K562 (cell line): ENCODE data around the gene MYO5C. TPM values are rescaled to one million over a fixed set of nuclear protein-coding genes. Genes with fewer than 3 reads are reported as not detected.

Experiments used
- ATAC-seq: fragments of 200-7000 bp; cut with Tn5 transposase; 3 replicates; pipeline ENCODE4 v1.9.1; 2020; ENCODE audit warnings: moderate library complexity
- BruUV-seq: library from RNA; stranded (reverse); fragments of 400-500 nt; replicated peaks from 2 replicates; lab custom pipeline; 2021; lab: Mats Ljungman, UMichigan
- CTCF ChIA-PET: fragments of 300-600 bp; formaldehyde crosslinking; extraction: SDS; loops from one replicate; lab custom pipeline; 2021; ENCODE audit warnings: low intra/inter-chr PET ratio; lab: Yijun Ruan, JAX
- POLR2A ChIA-PET: fragments of 300-600, 350-650 bp; sonication (Branson Sonifier 250); formaldehyde crosslinking; extraction: SDS; loops from one replicate; lab custom pipeline; 2021; ENCODE audit warnings: antibody characterized with exemption, inconsistent platforms; lab: Yijun Ruan, JAX
- DNase-seq, 4 experiments: peaks; one replicate each; pipeline versions ENCODE4 v3.0.0 to v3.0.0-alpha.2; 2011 to 2018; ENCODE audit warnings: low spot score in 3 of 4, mixed read lengths in 3 of 4; ENCODE audit errors: extremely low read depth in 1 of 4
- FAIRE-seq: peaks from 2 replicates; lab custom pipeline; 2011; peaks lifted over from hg19 to GRCh38; lab: Jason Lieb, UNC
- H2AFZ ChIP-seq: 2 replicates; pipeline ENCODE4 v1.6.0; 2011; ENCODE audit warnings: low read depth, low read length, control low read depth, inconsistent platforms
- H3K27ac ChIP-seq: fragments of 200-600 bp; 3 replicates; pipeline ENCODE4 v1.8.0; 2011; ENCODE audit warnings: low read depth, mild to moderate bottlenecking, control low read depth, inconsistent platforms, low read length, moderate library complexity, mixed read lengths; ENCODE audit errors: extremely low read depth
- H3K27me3 ChIP-seq, 2 experiments: fragments of 300-600 bp in 1 of 2; 2 replicates in 1 of 2; 3 replicates in 1 of 2; pipeline versions ENCODE4 v1.6.0 to v1.8.0; 2011; ENCODE audit warnings: inconsistent platforms in 2 of 2, low read length in 2 of 2, mild to moderate bottlenecking in 1 of 2, mixed read lengths in 1 of 2, moderate library complexity in 1 of 2; ENCODE audit not compliant: control insufficient read depth in 2 of 2, insufficient read depth in 2 of 2
- H3K36me3 ChIP-seq: fragments of 300-600 bp; 3 replicates; pipeline ENCODE4 v1.8.0; 2011; ENCODE audit warnings: mild to moderate bottlenecking, low read length, inconsistent platforms; ENCODE audit not compliant: control insufficient read depth, insufficient read depth
- H3K4me1 ChIP-seq, 2 experiments: fragments of 200-600 bp in 1 of 2; replicated peaks in 1 of 2; 2 replicates in 1 of 2; 3 replicates in 1 of 2; pipeline versions ENCODE4 v1.5.1 to v1.8.0; 2011; ENCODE audit warnings: inconsistent platforms in 2 of 2, low read length in 2 of 2, mild to moderate bottlenecking in 1 of 2, mixed read lengths in 1 of 2, moderate library complexity in 1 of 2; ENCODE audit not compliant: control insufficient read depth in 2 of 2, insufficient read depth in 2 of 2
- H3K4me2 ChIP-seq: 2 replicates; pipeline ENCODE4 v1.6.1; 2011; ENCODE audit warnings: low read length, control low read depth, inconsistent platforms, mixed read lengths; ENCODE audit not compliant: insufficient read depth
- H3K4me3 ChIP-seq: fragments of 200-600 bp; sonication (generic), shearing (Covaris generic); 2 replicates; pipeline ENCODE4 v1.5.1; 2016; ENCODE audit warnings: control low read depth, inconsistent platforms
- H3K79me2 ChIP-seq: fragments of 200-600 bp; 3 replicates; pipeline ENCODE4 v1.8.0; 2011; ENCODE audit warnings: low read length, inconsistent platforms; ENCODE audit not compliant: control insufficient read depth, insufficient read depth
- H3K9ac ChIP-seq, 2 experiments: 2 replicates each; pipeline versions ENCODE4 v1.6.0 to v1.6.1; 2011; ENCODE audit warnings: low read depth in 2 of 2, low read length in 2 of 2, control low read depth in 1 of 2, inconsistent platforms in 1 of 2, mild to moderate bottlenecking in 1 of 2, mixed read lengths in 1 of 2; ENCODE audit not compliant: insufficient read depth in 1 of 2
- H3K9me1 ChIP-seq: one replicate; pipeline ENCODE4 v1.6.0; 2011; ENCODE audit warnings: inconsistent platforms, mild to moderate bottlenecking, low read length, moderate library complexity; ENCODE audit not compliant: control insufficient read depth, insufficient read depth
- H3K9me3 ChIP-seq: replicated peaks from 2 replicates; pipeline ENCODE4 v1.5.1; 2011; ENCODE audit warnings: low read depth, low read length, inconsistent platforms; ENCODE audit not compliant: control insufficient read depth, insufficient read depth
- H4K20me1 ChIP-seq: replicated peaks from 2 replicates; pipeline ENCODE4 v1.6.1; 2011; ENCODE audit warnings: low read length, inconsistent platforms, mixed read lengths; ENCODE audit not compliant: control insufficient read depth, insufficient read depth
- ADNP ChIP-seq: fragments of 200-800 bp; sonication (Bioruptor generic); IDR thresholded peaks from 2 replicates; pipeline ENCODE4 v1.6.1; 2016; ENCODE audit warnings: missing genetic modification characterization, missing compliant biosample characterization
- ARID2 ChIP-seq: fragments of 450-650 bp; IDR thresholded peaks from 2 replicates; pipeline ENCODE4 v1.6.1; 2017; ENCODE audit warnings: antibody characterized with exemption, mild to moderate bottlenecking
- GTF2F1 ChIP-seq: IDR thresholded peaks from 2 replicates; pipeline ENCODE4 v1.6.1; 2011; ENCODE audit warnings: low read depth, low read length, improper control_type of control experiment
- JUNB ChIP-seq: fragments of 450-650 bp; formaldehyde crosslinking; conservative IDR thresholded peaks from 2 replicates; pipeline ENCODE4 v1.4.0; 2020; ENCODE audit warnings: mild to moderate bottlenecking
- MIER1 ChIP-seq: fragments of 450-650 bp; IDR thresholded peaks from 2 replicates; pipeline ENCODE4 v1.6.1; 2016; ENCODE audit warnings: antibody characterized with exemption, mild to moderate bottlenecking, low read depth
- NFE2L1 ChIP-seq: fragments of 450-650 bp; IDR thresholded peaks from 2 replicates; pipeline ENCODE4 v1.6.1; 2016; ENCODE audit warnings: missing genetic modification characterization, low read depth, mild to moderate bottlenecking, missing compliant biosample characterization, moderate library complexity, borderline replicate concordance
- PHF21A ChIP-seq: fragments of 450-650 bp; IDR thresholded peaks from 2 replicates; pipeline ENCODE4 v1.6.1; 2017; ENCODE audit warnings: low read depth, borderline replicate concordance
- RBFOX2 ChIP-seq: fragments of 200-400 bp; formaldehyde crosslinking; IDR thresholded peaks from 2 replicates; pipeline ENCODE4 v1.6.1; 2017; ENCODE audit warnings: low read depth, mild to moderate bottlenecking, low read length, moderate library complexity
- SMAD3 ChIP-seq: fragments of 450-650 bp; formaldehyde crosslinking; conservative IDR thresholded peaks from 2 replicates; pipeline ENCODE4 v1.4.0; 2020; ENCODE audit warnings: mild to moderate bottlenecking
- ZC3H11A ChIP-seq: IDR thresholded peaks from 2 replicates; pipeline ENCODE4 v1.6.1; 2012; ENCODE audit warnings: low read depth, low read length, improper control_type of control experiment
- ZEB2 ChIP-seq: fragments of 450-650 bp; IDR thresholded peaks from 2 replicates; pipeline ENCODE4 v1.6.1; 2016
- WGBS: fragments of 100-300 bp; shearing (Covaris generic); methylation state at CpG from one replicate; pipeline ENCODE4 v1.1.6; 2016; ENCODE audit warnings: low coverage, mixed read lengths; ENCODE audit not compliant: insufficient coverage; ENCODE audit errors: missing lambda C conversion rate; 5-methylcytosine and 5-hydroxymethylcytosine counted together
- in situ Hi-C: fragments of 300-500 bp; cut with MboI; formaldehyde crosslinking; loops from 4 replicates; pipeline ENCODE4 v1.15.0; 2018; ENCODE audit warnings: inconsistent platforms, mixed read lengths
- intact Hi-C: fragments of 100-400 bp; cut with micrococcal nuclease; formaldehyde crosslinking; loops from 2 replicates; pipeline ENCODE4 v1.14.2; 2022
- polyA plus RNA-seq, 8 experiments: library from polyadenylated mRNA; depleted of rRNA in 4 of 8; stranded (reverse) in 5 of 8; unstranded in 3 of 8; fragments of >200 nt; fragmentation: Nextera tagmentation in 2 of 8; fragmentation: Illumina TruSeq in 1 of 8; extraction: Ambion mirVana in 2 of 8; extraction: Trizol in 1 of 8; gene quantifications; 2 replicates each; pipeline versions ENCODE4 v1.2.1 to v1.2.3, GENCODE V29; 2011 to 2014; ENCODE audit warnings: inconsistent platforms in 1 of 8, missing spikeins in 1 of 8
- total RNA-seq, 7 experiments: library from RNA; depleted of rRNA in 6 of 7; stranded (reverse); fragments of >200 nt in 6 of 7; fragmentation: Illumina TruSeq in 2 of 7; extraction: Trizol in 2 of 7; gene quantifications; 2 replicates each; pipeline versions ENCODE4 v1.2.1 to v1.2.3, GENCODE V29; 2011 to 2021; ENCODE audit warnings: low replicate concordance in 1 of 7
- TF ChIP-seq, protein P1 (sequence below): sonication (generic); formaldehyde crosslinking; IDR thresholded peaks from 2 replicates; pipeline ENCODE4 v1.8.0; 2022; ENCODE audit warnings: mild to moderate bottlenecking, missing genetic modification reagents
- TF ChIP-seq, protein P2 (sequence below): fragments of 450-650 bp; formaldehyde crosslinking; IDR thresholded peaks from 2 replicates; pipeline ENCODE4 v1.4.0; 2020; ENCODE audit warnings: mild to moderate bottlenecking, mixed read lengths

Gene MYO5C
- total and polyA plus RNA-seq, 9 of the 15 experiments (the other 6 are each of a cell fraction or from before 2014, with no cell fraction given) = 0.01 to 0.24 TPM; not detected in 7

DNA sequence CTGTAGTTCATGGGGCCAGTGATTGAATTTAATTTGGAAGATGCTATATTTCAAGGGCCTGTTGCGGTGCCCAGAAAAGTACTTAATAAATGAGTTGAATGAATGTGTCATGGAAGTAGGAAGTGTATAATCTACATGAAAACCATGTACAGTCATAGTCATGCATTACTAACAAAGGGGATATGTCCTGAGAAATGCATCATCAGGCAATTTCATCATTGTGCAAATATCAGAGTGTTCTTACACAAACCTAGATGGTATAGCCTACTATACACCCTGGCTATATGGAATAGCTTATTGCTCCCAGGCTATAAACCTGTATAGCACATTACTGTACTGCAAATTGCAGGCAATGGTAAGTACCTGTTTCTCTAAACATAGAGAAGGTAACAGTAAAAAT lies 10.7 kb upstream of the MYO5C start:
- intact Hi-C loops = no loop called here
- H3K27ac ChIP-seq = no peak overlapping the region
- H3K4me1 ChIP-seq = no peaks in the 10 kb centered on the region
- H3K27me3 ChIP-seq = peaks cover 3 to 16% of the 10 kb centered on the region in 2 experiments; a peak in 4 of 5 replicates
- no peak overlapping the region for H3K4me2 ChIP-seq
- no peaks in the 10 kb centered on the region for H4K20me1 ChIP-seq
- no peaks in the 10 kb centered on the region for H3K79me2 ChIP-seq
- POLR2A ChIA-PET = interaction anchor here (0.6 kb wide), 1 partner anchor 27 kb away, joined by 3 read pairs; no protein-coding TSS in a partner anchor
- no TSS peak for BruUV-seq
- in situ Hi-C loops = no loop called here
- CTCF ChIA-PET = no interaction called here
- ATAC-seq (no peak), FAIRE-seq (no peak), DNase-seq (no peak)
- no peak overlapping the region for H2AFZ ChIP-seq
- H3K4me3 ChIP-seq = no peak overlapping the region
- no peaks in the 10 kb centered on the region for H3K9me1 ChIP-seq
- H3K9ac ChIP-seq = no peak overlapping the region
- H3K36me3 ChIP-seq = no peaks in the 10 kb centered on the region
- H3K9me3 ChIP-seq = no peaks in the 10 kb centered on the region
- WGBS = 0% methylated on average over 1 of the region's 1 CpG
- TF ChIP-seq JUNB (no peak), ARID2 (no peak), ADNP (tag) (no peak), MIER1 (no peak), SMAD3 (CRISPR knock-in tag) (no peak), ZC3H11A (no peak), ZEB2 (no peak), RBFOX2 (no peak), GTF2F1 (no peak), NFE2L1 (tag) (no peak), PHF21A (no peak)
- TF ChIP-seq, protein P1, sequence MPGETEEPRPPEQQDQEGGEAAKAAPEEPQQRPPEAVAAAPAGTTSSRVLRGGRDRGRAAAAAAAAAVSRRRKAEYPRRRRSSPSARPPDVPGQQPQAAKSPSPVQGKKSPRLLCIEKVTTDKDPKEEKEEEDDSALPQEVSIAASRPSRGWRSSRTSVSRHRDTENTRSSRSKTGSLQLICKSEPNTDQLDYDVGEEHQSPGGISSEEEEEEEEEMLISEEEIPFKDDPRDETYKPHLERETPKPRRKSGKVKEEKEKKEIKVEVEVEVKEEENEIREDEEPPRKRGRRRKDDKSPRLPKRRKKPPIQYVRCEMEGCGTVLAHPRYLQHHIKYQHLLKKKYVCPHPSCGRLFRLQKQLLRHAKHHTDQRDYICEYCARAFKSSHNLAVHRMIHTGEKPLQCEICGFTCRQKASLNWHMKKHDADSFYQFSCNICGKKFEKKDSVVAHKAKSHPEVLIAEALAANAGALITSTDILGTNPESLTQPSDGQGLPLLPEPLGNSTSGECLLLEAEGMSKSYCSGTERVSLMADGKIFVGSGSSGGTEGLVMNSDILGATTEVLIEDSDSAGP (CRISPR knock-in tag) = no peak
- TF ChIP-seq, protein P2, sequence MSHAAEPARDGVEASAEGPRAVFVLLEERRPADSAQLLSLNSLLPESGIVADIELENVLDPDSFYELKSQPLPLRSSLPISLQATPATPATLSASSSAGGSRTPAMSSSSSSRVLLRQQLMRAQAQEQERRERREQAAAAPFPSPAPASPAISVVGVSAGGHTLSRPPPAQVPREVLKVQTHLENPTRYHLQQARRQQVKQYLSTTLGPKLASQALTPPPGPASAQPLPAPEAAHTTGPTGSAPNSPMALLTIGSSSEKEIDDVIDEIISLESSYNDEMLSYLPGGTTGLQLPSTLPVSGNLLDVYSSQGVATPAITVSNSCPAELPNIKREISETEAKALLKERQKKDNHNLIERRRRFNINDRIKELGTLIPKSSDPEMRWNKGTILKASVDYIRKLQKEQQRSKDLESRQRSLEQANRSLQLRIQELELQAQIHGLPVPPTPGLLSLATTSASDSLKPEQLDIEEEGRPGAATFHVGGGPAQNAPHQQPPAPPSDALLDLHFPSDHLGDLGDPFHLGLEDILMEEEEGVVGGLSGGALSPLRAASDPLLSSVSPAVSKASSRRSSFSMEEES (CRISPR knock-in tag) = no peak
